Erythroblast (primary cell): ENCODE measurements around the gene AFF3.

Experiments used
- GATA1 ChIP-seq: IDR thresholded peaks from 2 replicates; pipeline ENCODE4 v1.6.1; 2011; ENCODE audit warnings: low read depth, mild to moderate bottlenecking, control low read depth, low read length, moderate library complexity
- POLR2A ChIP-seq: IDR thresholded peaks from 2 replicates; pipeline ENCODE4 v1.6.1; 2011; ENCODE audit warnings: mild to moderate bottlenecking, low read length

- no peak for TF ChIP-seq POLR2A
- no peak for TF ChIP-seq GATA1
Observed at GRCh38 chr2:99925960-99926359, 216.4 kb downstream of the AFF3 start.
